MM.1S (cell line): ENCODE measurements around the gene ST7.

Source experiments
- DNase-seq: peaks from one replicate; pipeline ENCODE4 v3.0.0-alpha.2; 2015
- H2AFZ ChIP-seq: fragments of 300-600 bp; sonication (generic); 2 replicates; pipeline ENCODE4 v1.6.0; 2016; ENCODE audit warnings: antibody characterized with exemption, low read length
- H3F3A ChIP-seq: fragments of 300-600 bp; sonication (generic); 2 replicates; pipeline ENCODE4 v1.6.1; 2016; ENCODE audit warnings: mild to moderate bottlenecking, antibody characterized with exemption, low read length, moderate library complexity, mixed read lengths; ENCODE audit not compliant: insufficient read depth
- H3K27ac ChIP-seq: fragments of 300-600 bp; sonication (generic); 2 replicates; pipeline ENCODE4 v1.5.1; 2016; ENCODE audit warnings: mild to moderate bottlenecking, low read length
- H3K27me3 ChIP-seq: fragments of 300-600 bp; sonication (generic); replicated peaks from 2 replicates; pipeline ENCODE4 v1.6.0; 2016; ENCODE audit warnings: low read length; ENCODE audit not compliant: insufficient read depth
- H3K36me3 ChIP-seq: fragments of 300-600 bp; sonication (generic); replicated peaks from 2 replicates; pipeline ENCODE4 v1.6.1; 2016; ENCODE audit warnings: mild to moderate bottlenecking, low read length, mixed read lengths; ENCODE audit not compliant: insufficient read depth
- H3K4me1 ChIP-seq: fragments of 300-600 bp; sonication (generic); 2 replicates; pipeline ENCODE4 v1.6.1; 2016; ENCODE audit warnings: low read length, mixed read lengths
- H3K4me2 ChIP-seq: fragments of 300-600 bp; sonication (generic); 2 replicates; pipeline ENCODE4 v1.6.0; 2016; ENCODE audit warnings: low read depth, low read length
- H3K4me3 ChIP-seq: fragments of 300-600 bp; sonication (generic); 2 replicates; pipeline ENCODE4 v1.5.1; 2016; ENCODE audit warnings: low read length, mixed read lengths
- H3K79me2 ChIP-seq: fragments of 300-600 bp; sonication (generic); 2 replicates; pipeline ENCODE4 v1.6.1; 2016; ENCODE audit warnings: mixed run types, low read length, mixed read lengths
- H3K9ac ChIP-seq: fragments of 300-600 bp; sonication (generic); 2 replicates; pipeline ENCODE4 v1.6.1; 2016; ENCODE audit warnings: low read length, mixed read lengths
- H3K9me2 ChIP-seq: fragments of 300-600 bp; sonication (generic); replicated peaks from 2 replicates; pipeline ENCODE4 v1.6.1; 2016; ENCODE audit warnings: mild to moderate bottlenecking, low read length, mixed read lengths; ENCODE audit not compliant: insufficient read depth
- H3K9me3 ChIP-seq: fragments of 300-600 bp; sonication (generic); replicated peaks from 2 replicates; pipeline ENCODE4 v1.6.1; 2016; ENCODE audit warnings: mild to moderate bottlenecking, low read length, mixed read lengths; ENCODE audit not compliant: insufficient read depth
- H4K20me1 ChIP-seq: fragments of 300-600 bp; sonication (generic); 2 replicates; pipeline ENCODE4 v1.6.1; 2016; ENCODE audit warnings: mild to moderate bottlenecking, low read length, moderate library complexity, mixed read lengths; ENCODE audit not compliant: insufficient read depth
- CTCF ChIP-seq: fragments of 300-600 bp; sonication (generic); IDR thresholded peaks from 2 replicates; pipeline ENCODE4 v1.5.1; 2016; ENCODE audit warnings: antibody characterized with exemption, low read length, mixed read lengths
- EZH2 ChIP-seq: fragments of 300-600 bp; sonication (generic); optimal IDR thresholded peaks from 2 replicates; pipeline ENCODE3; 2017; ENCODE audit warnings: low read depth, mild to moderate bottlenecking, antibody characterized with exemption, low read length, mixed read lengths
- EZH2phosphoT487 ChIP-seq: fragments of 300-600 bp; sonication (generic); IDR thresholded peaks from 2 replicates; pipeline ENCODE4 v1.6.1; 2018; ENCODE audit warnings: antibody characterized with exemption, low read length

The ST7 gene

GRCh38 chr7:117127585-117128168 lies 174.4 kb downstream of the ST7 start:
- Histone ChIP-seq H3K27me3 (no peaks in the 10 kb centered on the region), H3K36me3 (no peaks in the 10 kb centered on the region), H3K4me2 (no peak overlapping the region), H3K79me2 (no peaks in the 10 kb centered on the region), H3K4me3 (no peak overlapping the region), H3K27ac (no peak overlapping the region), H4K20me1 (no peaks in the 10 kb centered on the region), H2AFZ (no peak overlapping the region), H3K9me2 (no peaks in the 10 kb centered on the region), H3F3A (peaks cover 8% of the 10 kb centered on the region), H3K9ac (no peak overlapping the region), H3K9me3 (no peaks in the 10 kb centered on the region), H3K4me1 (peaks cover 11% of the 10 kb centered on the region)
- peak; percentile 74 for DNase-seq
- TF ChIP-seq EZH2 (no peak), EZH2phosphoT487 (no peak), CTCF (peak; percentile 91)

- peaks cover 4% of the 10 kb centered on the region for H3F3A ChIP-seq
- no peaks in the 10 kb centered on the region for H3K79me2 ChIP-seq
- no peak for TF ChIP-seq EZH2phosphoT487
- no peak for TF ChIP-seq CTCF
- no peak for TF ChIP-seq EZH2
These were observed 176.2 kb downstream of the ST7 start for GRCh38 chr7:117129521-117129955.

GRCh38 chr7:117130262-117130661 lies 177.0 kb downstream of the ST7 start:
- peaks cover under 1% of the 10 kb centered on the region; the same call in 1 of the 2 replicates for H3K4me1 ChIP-seq
- DNase-seq: no peak
- no peaks in the 10 kb centered on the region for H3F3A ChIP-seq
- H3K27ac ChIP-seq: no peak overlapping the region
- H3K36me3 ChIP-seq: no peaks in the 10 kb centered on the region
- no peak for TF ChIP-seq EZH2phosphoT487
- TF ChIP-seq CTCF: no peak
- no peaks in the 10 kb centered on the region for H4K20me1 ChIP-seq
- H3K9me3 ChIP-seq: no peaks in the 10 kb centered on the region
- H3K9me2 ChIP-seq: no peaks in the 10 kb centered on the region
- no peak overlapping the region for H3K4me2 ChIP-seq
- no peak overlapping the region for H3K9ac ChIP-seq
- no peak overlapping the region for H3K4me3 ChIP-seq
- H3K79me2 ChIP-seq: no peaks in the 10 kb centered on the region
- no peak overlapping the region for H2AFZ ChIP-seq
- no peaks in the 10 kb centered on the region for H3K27me3 ChIP-seq

More at GRCh38 chr7:117129521-117129955, 176.2 kb downstream of the ST7 start:
- no peak overlapping the region for H2AFZ ChIP-seq
- no peak overlapping the region for H3K4me2 ChIP-seq
- no peaks in the 10 kb centered on the region for H3K36me3 ChIP-seq
- no peaks in the 10 kb centered on the region for H3K9me2 ChIP-seq
- no peak overlapping the region for H3K9ac ChIP-seq
- H3K4me1 ChIP-seq: peaks cover 6% of the 10 kb centered on the region
- no peak overlapping the region for H3K4me3 ChIP-seq
- no peaks in the 10 kb centered on the region for H3K9me3 ChIP-seq
- H4K20me1 ChIP-seq: no peaks in the 10 kb centered on the region
- no peak for DNase-seq
- H3K27ac ChIP-seq: no peak overlapping the region
- H3K27me3 ChIP-seq: no peaks in the 10 kb centered on the region
